MM.1S (cell line): ENCODE data around the gene EXOC3.

Experiments
- DNase-seq: peaks from one replicate; pipeline ENCODE4 v3.0.0-alpha.2; 2015
- H2AFZ ChIP-seq: fragments of 300-600 bp; sonication (generic); 2 replicates; pipeline ENCODE4 v1.6.0; 2016; ENCODE audit warnings: antibody characterized with exemption, low read length
- H3F3A ChIP-seq: fragments of 300-600 bp; sonication (generic); 2 replicates; pipeline ENCODE4 v1.6.1; 2016; ENCODE audit warnings: mild to moderate bottlenecking, antibody characterized with exemption, low read length, moderate library complexity, mixed read lengths; ENCODE audit not compliant: insufficient read depth
- H3K27ac ChIP-seq: fragments of 300-600 bp; sonication (generic); 2 replicates; pipeline ENCODE4 v1.5.1; 2016; ENCODE audit warnings: mild to moderate bottlenecking, low read length
- H3K27me3 ChIP-seq: fragments of 300-600 bp; sonication (generic); replicated peaks from 2 replicates; pipeline ENCODE4 v1.6.0; 2016; ENCODE audit warnings: low read length; ENCODE audit not compliant: insufficient read depth
- H3K36me3 ChIP-seq: fragments of 300-600 bp; sonication (generic); replicated peaks from 2 replicates; pipeline ENCODE4 v1.6.1; 2016; ENCODE audit warnings: mild to moderate bottlenecking, low read length, mixed read lengths; ENCODE audit not compliant: insufficient read depth
- H3K4me1 ChIP-seq: fragments of 300-600 bp; sonication (generic); 2 replicates; pipeline ENCODE4 v1.6.1; 2016; ENCODE audit warnings: low read length, mixed read lengths
- H3K4me2 ChIP-seq: fragments of 300-600 bp; sonication (generic); 2 replicates; pipeline ENCODE4 v1.6.0; 2016; ENCODE audit warnings: low read depth, low read length
- H3K4me3 ChIP-seq: fragments of 300-600 bp; sonication (generic); 2 replicates; pipeline ENCODE4 v1.5.1; 2016; ENCODE audit warnings: low read length, mixed read lengths
- H3K79me2 ChIP-seq: fragments of 300-600 bp; sonication (generic); 2 replicates; pipeline ENCODE4 v1.6.1; 2016; ENCODE audit warnings: mixed run types, low read length, mixed read lengths
- H3K9ac ChIP-seq: fragments of 300-600 bp; sonication (generic); 2 replicates; pipeline ENCODE4 v1.6.1; 2016; ENCODE audit warnings: low read length, mixed read lengths
- H3K9me2 ChIP-seq: fragments of 300-600 bp; sonication (generic); replicated peaks from 2 replicates; pipeline ENCODE4 v1.6.1; 2016; ENCODE audit warnings: mild to moderate bottlenecking, low read length, mixed read lengths; ENCODE audit not compliant: insufficient read depth
- H3K9me3 ChIP-seq: fragments of 300-600 bp; sonication (generic); replicated peaks from 2 replicates; pipeline ENCODE4 v1.6.1; 2016; ENCODE audit warnings: mild to moderate bottlenecking, low read length, mixed read lengths; ENCODE audit not compliant: insufficient read depth
- H4K20me1 ChIP-seq: fragments of 300-600 bp; sonication (generic); 2 replicates; pipeline ENCODE4 v1.6.1; 2016; ENCODE audit warnings: mild to moderate bottlenecking, low read length, moderate library complexity, mixed read lengths; ENCODE audit not compliant: insufficient read depth
- CTCF ChIP-seq: fragments of 300-600 bp; sonication (generic); IDR thresholded peaks from 2 replicates; pipeline ENCODE4 v1.5.1; 2016; ENCODE audit warnings: antibody characterized with exemption, low read length, mixed read lengths
- EZH2 ChIP-seq: fragments of 300-600 bp; sonication (generic); optimal IDR thresholded peaks from 2 replicates; pipeline ENCODE3; 2017; ENCODE audit warnings: low read depth, mild to moderate bottlenecking, antibody characterized with exemption, low read length, mixed read lengths
- EZH2phosphoT487 ChIP-seq: fragments of 300-600 bp; sonication (generic); IDR thresholded peaks from 2 replicates; pipeline ENCODE4 v1.6.1; 2018; ENCODE audit warnings: antibody characterized with exemption, low read length

The EXOC3 gene

GRCh38 chr5:407051-407450, 35.9 kb upstream of the EXOC3 start:
- Histone ChIP-seq H3K9me2 (no peaks in the 10 kb centered on the region), H3K36me3 (no peaks in the 10 kb centered on the region), H3K4me3 (no peak overlapping the region), H3K4me1 (no peaks in the 10 kb centered on the region), H3K9ac (no peak overlapping the region), H3K79me2 (no peaks in the 10 kb centered on the region), H3K27ac (no peak overlapping the region), H3F3A (no peaks in the 10 kb centered on the region), H4K20me1 (no peaks in the 10 kb centered on the region), H3K9me3 (no peaks in the 10 kb centered on the region), H2AFZ (no peak overlapping the region), H3K27me3 (peaks cover 54% of the 10 kb centered on the region), H3K4me2 (no peak overlapping the region)
- no peak for DNase-seq
- TF ChIP-seq CTCF, result no peak
- TF ChIP-seq EZH2phosphoT487, result no peak
- no peak for TF ChIP-seq EZH2

GRCh38 chr5:407801-408268, 35.1 kb upstream of the EXOC3 start:
- Histone ChIP-seq H3K9ac (no peak overlapping the region), H3K4me3 (no peak overlapping the region), H3K4me1 (no peaks in the 10 kb centered on the region), H3K9me2 (no peaks in the 10 kb centered on the region), H3K27ac (no peak overlapping the region), H3F3A (no peaks in the 10 kb centered on the region), H3K27me3 (peaks cover 50% of the 10 kb centered on the region), H3K79me2 (no peaks in the 10 kb centered on the region), H3K9me3 (no peaks in the 10 kb centered on the region), H3K4me2 (no peak overlapping the region), H3K36me3 (no peaks in the 10 kb centered on the region), H2AFZ (no peak overlapping the region), H4K20me1 (no peaks in the 10 kb centered on the region)
- no peak for DNase-seq
- TF ChIP-seq CTCF (no peak), EZH2phosphoT487 (no peak), EZH2 (no peak)

- Histone ChIP-seq H3K9ac (no peak overlapping the region), H3K36me3 (no peaks in the 10 kb centered on the region), H3K79me2 (no peaks in the 10 kb centered on the region), H2AFZ (no peak overlapping the region), H3K27me3 (peaks cover 18% of the 10 kb centered on the region), H3K9me2 (no peaks in the 10 kb centered on the region), H3K9me3 (no peaks in the 10 kb centered on the region), H3K27ac (no peak overlapping the region), H3K4me2 (no peak overlapping the region), H3K4me1 (no peaks in the 10 kb centered on the region), H3K4me3 (no peak overlapping the region), H3F3A (no peaks in the 10 kb centered on the region), H4K20me1 (no peaks in the 10 kb centered on the region)
- no peak for TF ChIP-seq CTCF
- DNase-seq, result no peak
Observed at GRCh38 chr5:410911-411517, 32.0 kb upstream of the EXOC3 start.
